AG04450 (cell line): Measurements from ENCODE around the gene IL4R. TPM values are rescaled to one million over a fixed set of nuclear protein-coding genes. Genes with fewer than 3 reads are reported as not detected.

Source experiments
- CTCF ChIA-PET: fragments of 300-600, 350-600 bp; formaldehyde crosslinking; extraction: SDS; loops from one replicate; lab custom pipeline; 2022; ENCODE audit warnings: antibody characterized with exemption, inconsistent platforms; lab: Charles Lee
- POLR2A ChIA-PET: fragments of 350-600 bp; formaldehyde crosslinking; extraction: SDS; loops from one replicate; lab custom pipeline; 2021; ENCODE audit warnings: antibody characterized with exemption, inconsistent platforms; lab: Yijun Ruan, JAX
- DNase-seq: peaks from one replicate; pipeline ENCODE4 v3.0.0-alpha.2; 2011; ENCODE audit warnings: low read depth, low spot score
- H3K27ac ChIP-seq: one replicate; pipeline ENCODE4 v1.5.1; 2012; ENCODE audit warnings: low read depth, low read length, control low read depth
- H3K27me3 ChIP-seq: one replicate; pipeline ENCODE4 v1.6.0; 2012; ENCODE audit warnings: low read length; ENCODE audit not compliant: control insufficient read depth, insufficient read depth
- H3K4me3 ChIP-seq: 2 replicates; pipeline ENCODE4 v1.5.1; 2011; ENCODE audit warnings: mild to moderate bottlenecking, low read depth, low read length, control low read depth
- H3K9me3 ChIP-seq: 2 replicates; pipeline ENCODE4 v1.5.1; 2012; ENCODE audit warnings: low read length; ENCODE audit not compliant: control insufficient read depth, insufficient read depth
- CTCF ChIP-seq: IDR thresholded peaks from 2 replicates; pipeline ENCODE4 v1.5.1; 2011; ENCODE audit warnings: low read depth, low read length, control low read depth, inconsistent platforms
- polyA plus RNA-seq: library from polyadenylated mRNA; depleted of rRNA; stranded (reverse); fragments of >200 nt; gene quantifications from 2 replicates; pipeline ENCODE4 v1.2.3, GENCODE V29; 2011

Gene IL4R
- polyA plus RNA-seq, 1 experiment: 31.1 TPM

GRCh38 chr16:27363246-27363632 lies 49.5 kb downstream of the IL4R start:
- ChIA-PET CTCF (interaction anchor here (3.7 kb wide), 1 partner anchor 128 kb away, joined by 15 read pairs; no protein-coding TSS in a partner anchor), POLR2A (no interaction called here)
- no peak for TF ChIP-seq CTCF

DNA sequence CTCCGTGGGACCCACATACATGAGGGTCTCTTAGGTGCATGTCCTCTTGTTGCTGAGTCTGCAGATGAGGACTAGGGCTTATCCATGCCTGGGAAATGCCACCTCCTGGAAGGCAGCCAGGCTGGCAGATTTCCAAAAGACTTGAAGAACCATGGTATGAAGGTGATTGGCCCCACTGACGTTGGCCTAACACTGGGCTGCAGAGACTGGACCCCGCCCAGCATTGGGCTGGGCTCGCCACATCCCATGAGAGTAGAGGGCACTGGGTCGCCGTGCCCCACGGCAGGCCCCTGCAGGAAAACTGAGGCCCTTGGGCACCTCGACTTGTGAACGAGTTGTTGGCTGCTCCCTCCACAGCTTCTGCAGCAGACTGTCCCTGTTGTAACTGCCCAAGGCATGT lies 50.0 kb downstream of the IL4R start:
- peak overlapping the region; percentile 31 for H3K27ac ChIP-seq
- no peak for TF ChIP-seq CTCF
- no peaks in the 10 kb centered on the region for H3K27me3 ChIP-seq
- no peak overlapping the region for H3K4me3 ChIP-seq
- DNase-seq: no peak
- peaks cover 7% of the 10 kb centered on the region for H3K9me3 ChIP-seq
- CTCF ChIA-PET: no interaction called here
- POLR2A ChIA-PET: no interaction called here

More at GRCh38 chr16:27363246-27363632, 49.5 kb downstream of the IL4R start:
- DNase-seq: no peak
- Histone ChIP-seq H3K27ac (no peak overlapping the region), H3K4me3 (no peak overlapping the region), H3K27me3 (no peaks in the 10 kb centered on the region), H3K9me3 (peaks cover 7% of the 10 kb centered on the region)

- ChIA-PET CTCF (interaction anchor here (1.8 to 5.5 kb wide), 3 partner anchors 11 to 161 kb away, joined by 5 to 104 read pairs (median 13); partner anchors contain the start of gene KDM8), POLR2A (no interaction called here)
- no peak for DNase-seq
- TF ChIP-seq CTCF: no peak
- Histone ChIP-seq H3K4me3 (no peak overlapping the region), H3K27me3 (no peaks in the 10 kb centered on the region), H3K27ac (no peak overlapping the region), H3K9me3 (no peaks in the 10 kb centered on the region; the same call in 1 of the 2 replicates)
Observed at GRCh38 chr16:27364493-27365141, 50.8 kb downstream of the IL4R start.

GRCh38 chr16:27365142-27366089 lies 51.6 kb downstream of the IL4R start:
- peak; percentile 18 for DNase-seq
- POLR2A ChIA-PET: interaction anchor here (1.0 kb wide), 1 partner anchor 161 kb away, joined by 3 read pairs; no protein-coding TSS in a partner anchor
- no peak for TF ChIP-seq CTCF
- Histone ChIP-seq H3K4me3 (no peak overlapping the region), H3K27me3 (no peaks in the 10 kb centered on the region), H3K9me3 (peaks cover 7% of the 10 kb centered on the region), H3K27ac (peak overlapping the region; percentile 39)
- CTCF ChIA-PET: interaction anchor here (0.9 to 6.1 kb wide), 7 partner anchors 10 to 255 kb away, joined by 5 to 104 read pairs (median 13); partner anchors contain the start of gene KDM8
